ENCODE data around the gene ADAMTS19. TPM values are rescaled to one million over a fixed set of nuclear protein-coding genes. Genes with fewer than 3 reads are reported as not detected.

ADAMTS19 gene
- total RNA-seq, 1 donor from 2014 or later: 0.12 TPM

GRCh38 chr5:129506950-129507349, 46.9 kb downstream of the ADAMTS19 start:
- Mint-ChIP-seq H3K27me3 (ENCODE audit: low read depth) (no peaks in the 10 kb centered on the region), H3K4me1 (ENCODE audit: low read depth) (no peaks in the 10 kb centered on the region), H3K27ac (ENCODE audit: unreplicated experiment) (no peak overlapping the region), H3K4me3 (ENCODE audit: unreplicated experiment) (no peak overlapping the region), H3K9me3 (ENCODE audit: low read depth) (no peaks in the 10 kb centered on the region), H3K36me3 (ENCODE audit: low read depth) (no peaks in the 10 kb centered on the region)
- TF ChIP-seq CTCF (IDR thresholded peaks at IDR 0.05): no peak
- no peak for DNase-seq (ENCODE audit: low spot score)

GRCh38 chr5:129507527-129507926, 47.4 kb downstream of the ADAMTS19 start:
- no peak for DNase-seq (ENCODE audit: low spot score)
- Mint-ChIP-seq H3K27me3 (ENCODE audit: low read depth) (no peaks in the 10 kb centered on the region), H3K27ac (ENCODE audit: unreplicated experiment) (no peak overlapping the region), H3K9me3 (ENCODE audit: low read depth) (no peaks in the 10 kb centered on the region), H3K4me1 (ENCODE audit: low read depth) (no peaks in the 10 kb centered on the region), H3K36me3 (ENCODE audit: low read depth) (no peaks in the 10 kb centered on the region), H3K4me3 (ENCODE audit: unreplicated experiment) (no peak overlapping the region)
- no peak for TF ChIP-seq CTCF (IDR thresholded peaks at IDR 0.05)

- no peak for TF ChIP-seq CTCF (IDR thresholded peaks at IDR 0.05)
- Mint-ChIP-seq H3K27me3 (ENCODE audit: low read depth) (no peaks in the 10 kb centered on the region), H3K9me3 (ENCODE audit: low read depth) (no peaks in the 10 kb centered on the region), H3K4me3 (ENCODE audit: unreplicated experiment) (no peak overlapping the region), H3K36me3 (ENCODE audit: low read depth) (no peaks in the 10 kb centered on the region), H3K27ac (ENCODE audit: unreplicated experiment) (no peak overlapping the region), H3K4me1 (ENCODE audit: low read depth) (no peaks in the 10 kb centered on the region)
- no peak for DNase-seq (ENCODE audit: low spot score)
Measured at GRCh38 chr5:129508606-129509005, 48.5 kb downstream of the ADAMTS19 start.

GRCh38 chr5:129509363-129509975, 49.4 kb downstream of the ADAMTS19 start:
- no peak overlapping the region for H3K4me3 Mint-ChIP-seq (ENCODE audit: unreplicated experiment)
- no peak overlapping the region for H3K27ac Mint-ChIP-seq (ENCODE audit: unreplicated experiment)
- H3K9me3 Mint-ChIP-seq (ENCODE audit: low read depth): peaks cover 3% of the 10 kb centered on the region
- DNase-seq (ENCODE audit: low spot score): no peak
- no peaks in the 10 kb centered on the region for H3K36me3 Mint-ChIP-seq (ENCODE audit: low read depth)
- TF ChIP-seq CTCF (IDR thresholded peaks at IDR 0.05): no peak
- H3K27me3 Mint-ChIP-seq (ENCODE audit: low read depth): no peaks in the 10 kb centered on the region
- H3K4me1 Mint-ChIP-seq (ENCODE audit: low read depth): no peaks in the 10 kb centered on the region

- Mint-ChIP-seq H3K27me3 (ENCODE audit: low read depth) (no peaks in the 10 kb centered on the region), H3K27ac (ENCODE audit: unreplicated experiment) (no peak overlapping the region), H3K9me3 (ENCODE audit: low read depth) (peaks cover 14% of the 10 kb centered on the region), H3K36me3 (ENCODE audit: low read depth) (peaks cover 3% of the 10 kb centered on the region), H3K4me1 (ENCODE audit: low read depth) (no peaks in the 10 kb centered on the region), H3K4me3 (ENCODE audit: unreplicated experiment) (no peak overlapping the region)
- DNase-seq (ENCODE audit: low spot score): no peak
- no peak for TF ChIP-seq CTCF (IDR thresholded peaks at IDR 0.05)
Measured at GRCh38 chr5:129511291-129511690, 51.2 kb downstream of the ADAMTS19 start.
